Chondrocyte (in vitro differentiated cells): ENCODE results near the gene ITIH6. TPM values are rescaled to one million over a fixed set of nuclear protein-coding genes. Genes with fewer than 3 reads are reported as not detected.

Experiments
- DNase-seq: peaks from one replicate; pipeline ENCODE4 v3.0.0; 2021; ENCODE audit warnings: mixed read lengths, low spot score
- H3K27ac Mint-ChIP-seq: one replicate; pipeline ENCODE4 v1.8.0; 2021; ENCODE audit warnings: mild to moderate bottlenecking, moderate library complexity, mixed read lengths; ENCODE audit not compliant: unreplicated experiment
- H3K27me3 Mint-ChIP-seq: 2 replicates; pipeline ENCODE4 v1.8.0; 2021; ENCODE audit warnings: low read depth, mixed read lengths
- H3K36me3 Mint-ChIP-seq: 2 replicates; pipeline ENCODE4 v1.8.0; 2021; ENCODE audit warnings: low read depth, mixed read lengths
- H3K4me1 Mint-ChIP-seq: 2 replicates; pipeline ENCODE4 v1.8.0; 2021; ENCODE audit warnings: low read depth, mild to moderate bottlenecking, mixed read lengths
- H3K4me3 Mint-ChIP-seq: one replicate; pipeline ENCODE4 v1.8.0; 2021; ENCODE audit warnings: mild to moderate bottlenecking, moderate library complexity, mixed read lengths; ENCODE audit not compliant: unreplicated experiment
- H3K9me3 Mint-ChIP-seq: 2 replicates; pipeline ENCODE4 v1.8.0; 2021; ENCODE audit warnings: low read depth, mixed read lengths
- total RNA-seq: library from RNA; stranded (reverse); gene quantifications from 3 replicates; pipeline ENCODE4 v1.2.1, GENCODE V29; 2021
- TF ChIP-seq, protein P1 (sequence below): fragments of 200-600 bp; sonication (generic); IDR thresholded peaks from 2 replicates; pipeline ENCODE4 v1.5.0; 2021; ENCODE audit warnings: antibody characterized with exemption, mild to moderate bottlenecking, moderate library complexity

Gene ITIH6
- total RNA-seq, 1 donor from 2014 or later: 0.15 TPM

- Mint-ChIP-seq H3K4me1 (peaks cover 9% of the 10 kb centered on the region), H3K27me3 (no peaks in the 10 kb centered on the region), H3K27ac (no peak overlapping the region), H3K36me3 (peaks cover 6% of the 10 kb centered on the region), H3K9me3 (peaks cover 15% of the 10 kb centered on the region), H3K4me3 (no peak overlapping the region)
- TF ChIP-seq, protein P1, sequence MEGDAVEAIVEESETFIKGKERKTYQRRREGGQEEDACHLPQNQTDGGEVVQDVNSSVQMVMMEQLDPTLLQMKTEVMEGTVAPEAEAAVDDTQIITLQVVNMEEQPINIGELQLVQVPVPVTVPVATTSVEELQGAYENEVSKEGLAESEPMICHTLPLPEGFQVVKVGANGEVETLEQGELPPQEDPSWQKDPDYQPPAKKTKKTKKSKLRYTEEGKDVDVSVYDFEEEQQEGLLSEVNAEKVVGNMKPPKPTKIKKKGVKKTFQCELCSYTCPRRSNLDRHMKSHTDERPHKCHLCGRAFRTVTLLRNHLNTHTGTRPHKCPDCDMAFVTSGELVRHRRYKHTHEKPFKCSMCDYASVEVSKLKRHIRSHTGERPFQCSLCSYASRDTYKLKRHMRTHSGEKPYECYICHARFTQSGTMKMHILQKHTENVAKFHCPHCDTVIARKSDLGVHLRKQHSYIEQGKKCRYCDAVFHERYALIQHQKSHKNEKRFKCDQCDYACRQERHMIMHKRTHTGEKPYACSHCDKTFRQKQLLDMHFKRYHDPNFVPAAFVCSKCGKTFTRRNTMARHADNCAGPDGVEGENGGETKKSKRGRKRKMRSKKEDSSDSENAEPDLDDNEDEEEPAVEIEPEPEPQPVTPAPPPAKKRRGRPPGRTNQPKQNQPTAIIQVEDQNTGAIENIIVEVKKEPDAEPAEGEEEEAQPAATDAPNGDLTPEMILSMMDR: no peak
- DNase-seq: no peak
Measured at GRCh38 chrX:54820737-54821136, 22.7 kb upstream of the ITIH6 start.

GRCh38 chrX:54819201-54819600, 21.1 kb upstream of the ITIH6 start:
- Mint-ChIP-seq H3K36me3 (peaks cover 13% of the 10 kb centered on the region), H3K27ac (no peak overlapping the region), H3K27me3 (no peaks in the 10 kb centered on the region), H3K4me1 (peaks cover 7% of the 10 kb centered on the region), H3K9me3 (peaks cover 13% of the 10 kb centered on the region), H3K4me3 (no peak overlapping the region)
- TF ChIP-seq, protein P1: no peak
- DNase-seq: no peak

GRCh38 chrX:54818221-54818620, 20.2 kb upstream of the ITIH6 start:
- Mint-ChIP-seq H3K9me3 (peaks cover 21% of the 10 kb centered on the region), H3K36me3 (peaks cover 21% of the 10 kb centered on the region), H3K4me1 (peaks cover 2% of the 10 kb centered on the region), H3K27ac (peak overlapping the region; percentile 63), H3K4me3 (no peak overlapping the region), H3K27me3 (no peaks in the 10 kb centered on the region)
- no peak for DNase-seq
- TF ChIP-seq, protein P1: no peak

DNA sequence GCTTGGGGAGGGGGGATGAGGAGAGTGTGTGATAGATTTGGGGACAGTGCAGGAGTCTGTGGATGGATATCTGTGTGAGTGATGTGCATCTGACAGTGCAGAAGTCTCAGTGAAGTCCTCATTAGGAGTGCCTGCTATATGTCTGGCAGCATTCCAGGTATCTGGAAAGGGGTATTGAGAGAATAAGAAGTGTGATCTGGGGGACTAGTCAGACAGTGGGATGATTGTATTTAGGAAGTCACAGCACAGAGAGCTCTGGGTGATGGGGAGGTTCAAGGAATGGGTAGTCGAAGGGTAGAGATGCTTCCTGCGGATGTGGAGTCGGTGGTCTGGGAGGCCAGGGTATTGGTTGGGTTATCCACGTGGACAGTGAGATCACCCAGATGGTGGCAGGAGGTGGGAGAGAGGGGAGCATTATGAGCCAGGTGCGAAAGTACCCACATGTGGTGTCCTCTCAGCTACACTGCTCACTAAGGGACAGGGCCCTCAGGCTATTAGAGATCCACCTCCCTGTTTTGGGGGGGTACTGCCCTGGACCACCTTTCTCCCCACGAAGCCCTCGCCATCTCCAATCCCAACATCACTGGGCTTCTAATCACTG, 19.3 kb upstream of the ITIH6 start:
- DNase-seq: no peak
- Mint-ChIP-seq H3K27ac (peak overlapping the region; percentile 63), H3K36me3 (peaks cover 25% of the 10 kb centered on the region), H3K4me3 (no peak overlapping the region), H3K27me3 (no peaks in the 10 kb centered on the region), H3K9me3 (peaks cover 23% of the 10 kb centered on the region), H3K4me1 (peaks cover 2% of the 10 kb centered on the region)
- TF ChIP-seq, protein P1: no peak

DNA sequence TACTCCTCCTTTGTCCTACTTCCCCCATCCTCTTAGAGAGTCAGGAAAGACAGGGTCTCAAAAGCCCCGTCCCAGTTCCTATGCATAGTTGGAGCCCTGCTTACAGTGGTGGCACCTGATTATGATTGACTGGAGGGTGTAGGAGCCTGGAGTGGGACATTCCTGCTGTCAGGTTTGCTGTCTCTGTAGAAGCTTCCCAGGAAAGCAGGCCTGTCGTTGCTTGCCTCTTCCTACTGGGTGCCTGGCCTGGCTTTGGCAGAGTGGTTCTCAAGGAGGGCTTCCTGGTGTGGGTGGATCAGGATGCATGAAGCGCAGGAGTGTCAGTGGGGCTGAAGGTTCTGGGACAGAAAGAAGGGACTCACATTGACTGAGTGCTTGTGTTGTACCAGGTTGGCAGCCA, 14.3 kb upstream of the ITIH6 start:
- Mint-ChIP-seq H3K36me3 (peaks cover 44% of the 10 kb centered on the region), H3K4me1 (peaks cover 25% of the 10 kb centered on the region), H3K27me3 (no peaks in the 10 kb centered on the region), H3K4me3 (no peak overlapping the region), H3K27ac (no peak overlapping the region), H3K9me3 (peaks cover 32% of the 10 kb centered on the region)
- TF ChIP-seq, protein P1: no peak
- DNase-seq: no peak
